Measurements from ENCODE around the gene DTHD1.
A peak's percentile ranks its signal among the peaks of the same experiment; 100 is the strongest.

DTHD1 gene

DNA sequence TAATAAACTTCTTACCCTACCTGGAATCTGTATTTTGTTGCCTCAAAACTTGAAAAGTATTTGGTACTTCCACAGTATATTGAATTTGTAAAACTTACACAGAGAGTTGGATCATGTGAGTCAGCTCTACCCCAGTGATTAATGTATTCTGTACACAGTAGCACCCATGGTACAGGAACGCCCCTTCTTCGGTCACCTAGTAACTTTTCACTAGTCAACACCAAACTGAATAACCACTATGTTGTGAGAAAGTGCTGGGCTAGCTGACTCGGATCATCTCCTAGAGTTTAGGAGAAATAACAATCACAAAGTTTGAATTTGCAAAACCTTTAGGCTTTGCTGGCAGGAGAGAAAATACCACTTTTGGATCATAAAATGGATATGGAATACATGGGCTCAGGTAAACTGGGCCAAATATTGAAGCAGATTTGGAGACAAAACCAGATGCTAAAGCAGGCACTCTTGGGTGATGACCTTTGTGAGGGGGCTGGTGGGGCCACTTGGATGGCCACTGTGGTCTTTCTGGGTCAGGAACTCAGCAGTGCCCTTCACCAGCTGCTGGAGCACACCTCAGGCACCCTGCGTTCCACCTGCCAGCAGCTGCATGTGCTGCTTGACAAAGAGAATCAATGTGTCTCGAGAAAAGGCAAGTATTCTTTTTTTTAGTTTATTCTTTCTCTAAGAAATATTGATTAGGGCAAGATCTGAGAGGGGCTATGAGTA is at the start of gene DTHD1:
Gene DTHD1 (plus strand): TSS at position 233 of the 723 bp plus-strand sequence. CDS start 143 bp downstream, at position 376.
- no peak for DNase-seq (ENCODE audit: low read depth in 3 of 3)

DNA sequence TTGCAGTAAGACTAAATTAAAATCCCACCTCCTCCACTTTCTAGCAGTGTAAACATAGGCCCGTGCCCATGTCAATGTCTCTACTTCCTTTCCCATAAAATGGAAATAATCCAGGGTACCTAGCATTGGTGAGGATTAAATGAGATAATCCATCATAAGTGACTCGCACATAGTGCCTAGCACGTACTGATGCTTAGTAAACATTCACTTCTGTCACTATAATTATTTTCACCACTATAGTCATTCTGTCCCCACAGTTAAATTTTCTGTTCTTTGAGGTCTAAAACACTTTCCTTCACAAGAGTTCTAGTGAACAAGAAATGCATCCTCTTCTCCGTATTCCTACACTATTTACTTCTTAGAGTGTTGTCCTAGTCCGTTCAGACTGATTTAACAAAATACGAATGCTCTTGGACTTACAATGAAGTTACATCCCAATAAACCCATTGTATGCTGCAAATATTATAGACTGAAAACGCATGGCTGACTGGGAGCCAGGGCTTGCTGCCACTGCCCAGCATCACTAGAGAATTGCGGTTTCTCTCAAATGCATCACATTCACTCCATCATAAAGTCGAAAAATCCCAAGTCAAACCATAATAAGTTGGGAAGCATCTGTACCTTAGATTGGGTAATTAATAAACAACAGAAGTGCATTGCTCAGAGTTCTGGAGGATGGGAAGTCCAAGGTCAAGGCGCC is 47.7 kb upstream of the DTHD1 start:
- no peak for DNase-seq (ENCODE audit: low read depth in 3 of 3)

DNA sequence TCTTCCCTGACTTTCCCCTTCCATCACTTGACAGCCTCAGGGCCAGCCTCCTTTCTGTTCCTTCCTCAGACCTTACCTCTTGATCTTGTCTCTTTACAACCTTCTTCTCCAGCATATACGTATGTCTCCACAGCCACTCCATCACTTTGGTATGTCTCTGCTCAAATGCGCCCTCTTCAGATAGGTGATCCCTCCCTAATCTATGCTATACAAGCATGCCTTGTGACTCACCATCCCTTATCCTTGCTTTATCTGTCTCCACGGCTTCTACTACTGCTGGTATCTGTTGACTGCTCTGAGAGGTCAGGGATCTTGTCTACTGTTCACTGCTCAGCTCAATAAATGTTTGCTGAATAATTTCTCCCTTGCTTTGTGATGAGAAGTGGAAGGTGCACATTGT is 46.1 kb upstream of the DTHD1 start:
- no peak for DNase-seq (ENCODE audit: low read depth in 3 of 3)

DNA sequence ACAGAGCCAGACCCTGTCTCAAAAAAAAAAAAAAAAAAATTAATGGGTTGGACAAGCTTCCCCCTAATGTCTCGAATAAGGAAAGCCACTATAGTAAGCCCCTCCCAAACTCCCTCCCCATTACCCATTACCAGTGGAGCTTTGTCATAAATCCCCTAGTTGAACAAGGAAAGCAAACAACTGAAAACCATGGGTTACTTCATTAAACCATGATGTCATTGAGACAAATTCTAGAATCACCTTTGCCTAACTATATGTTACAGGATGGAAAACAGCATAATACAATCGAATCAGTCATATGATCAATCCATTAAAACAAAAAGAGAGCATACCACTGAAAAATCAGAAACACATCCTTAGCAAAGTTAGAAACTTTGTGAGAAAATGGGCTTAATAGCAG is 45.3 kb upstream of the DTHD1 start:
- DNase-seq (ENCODE audit: low read depth in 3 of 3), result no peak

DNA sequence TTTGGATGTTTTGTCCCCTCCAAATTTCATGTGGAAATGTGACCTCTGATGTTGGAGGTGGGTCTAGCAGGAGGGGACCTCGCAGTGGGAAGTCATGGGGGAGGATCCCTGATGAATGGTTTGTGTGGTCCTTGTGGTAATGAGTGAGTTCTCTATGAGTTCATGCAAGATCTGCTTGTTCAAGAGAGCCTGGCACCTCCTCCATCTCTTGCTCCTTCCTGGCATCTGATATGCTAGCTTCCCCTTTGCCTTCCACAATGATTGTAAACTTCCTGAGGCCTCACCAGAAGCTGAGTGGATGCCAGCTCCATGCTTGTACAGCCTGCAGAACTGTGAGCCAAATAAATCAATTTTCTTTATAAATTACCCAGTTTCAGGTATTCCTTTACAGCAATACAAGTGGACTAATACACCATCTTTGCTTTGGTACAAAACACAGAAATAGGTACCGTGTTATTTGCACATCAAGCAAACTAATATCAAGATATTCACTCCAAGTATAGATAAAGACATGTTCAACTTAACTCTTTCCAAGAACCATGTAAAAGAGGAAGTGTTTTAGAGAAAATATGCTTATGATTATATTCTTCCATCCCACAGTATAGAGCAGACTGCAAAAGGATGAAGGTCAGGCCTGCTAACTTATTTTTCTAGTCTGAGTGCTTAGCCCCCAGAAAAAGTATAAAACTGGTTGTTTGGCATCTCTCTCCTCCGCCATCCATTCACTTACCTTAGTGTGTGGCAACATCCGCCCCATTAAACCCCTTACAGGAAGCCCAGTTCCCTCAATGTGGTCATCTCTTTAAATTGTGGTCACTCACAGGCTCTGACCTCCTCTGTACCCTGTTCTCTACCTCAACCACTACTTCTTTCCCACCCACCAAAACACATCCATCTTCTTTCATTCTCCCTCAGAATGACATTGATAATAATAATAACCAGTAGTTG is 43.8 kb upstream of the DTHD1 start:
- DNase-seq (ENCODE audit: low read depth in 3 of 3), result no peak

DNA sequence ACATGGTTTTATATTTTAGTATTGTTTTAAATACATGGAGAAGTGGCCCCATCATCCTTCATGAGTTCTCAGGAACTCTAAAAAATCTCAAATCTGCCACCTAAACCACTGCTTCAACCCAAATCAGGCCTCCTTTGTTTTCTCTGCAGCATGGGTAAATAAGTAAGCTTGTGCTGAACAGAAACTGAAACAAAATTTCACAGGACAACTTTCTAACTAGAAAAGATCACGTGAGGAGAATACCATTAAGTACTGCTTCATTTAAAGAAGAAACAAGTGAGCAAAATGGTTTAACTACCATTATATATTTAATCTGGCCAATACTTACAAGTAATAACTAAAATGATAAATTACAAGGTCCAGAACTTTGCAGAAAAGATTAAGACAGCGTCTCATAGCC is 39.6 kb upstream of the DTHD1 start:
- no peak for DNase-seq (ENCODE audit: low read depth in 3 of 3)

DNA sequence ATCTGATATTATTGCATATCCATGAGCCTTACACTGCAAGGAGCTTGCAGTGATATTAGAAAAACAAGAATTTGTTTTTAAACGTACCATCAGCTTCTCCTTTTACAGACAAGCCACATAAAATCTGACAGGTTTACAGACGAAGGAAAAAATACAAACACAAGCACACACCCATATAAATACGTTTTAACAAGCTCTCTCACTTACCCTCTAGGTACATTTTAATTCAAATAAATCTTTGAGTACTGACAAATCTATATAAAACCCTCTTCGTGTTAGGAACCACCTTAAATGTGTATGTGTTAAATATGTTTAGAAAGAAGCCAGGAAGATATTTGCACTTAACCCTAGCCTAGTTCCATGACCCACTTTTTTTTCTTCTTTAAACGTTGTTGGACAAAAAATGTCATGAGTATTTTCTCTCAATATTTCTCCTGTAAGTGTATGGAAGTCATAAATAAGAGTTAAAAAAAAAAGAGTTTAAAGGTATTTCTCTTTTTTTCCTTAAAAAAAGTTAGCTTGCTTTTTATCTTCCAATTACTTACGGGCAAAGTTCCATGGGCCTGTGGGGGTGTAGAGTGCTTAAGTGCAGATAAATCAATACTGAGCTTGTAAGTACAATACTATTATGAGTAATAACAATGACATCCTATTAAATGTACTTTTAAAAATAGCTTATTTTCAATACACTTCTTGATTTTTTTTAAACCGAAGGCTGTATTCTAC is 38.6 kb upstream of the DTHD1 start:
- no peak for DNase-seq (ENCODE audit: low read depth in 3 of 3)

DNA sequence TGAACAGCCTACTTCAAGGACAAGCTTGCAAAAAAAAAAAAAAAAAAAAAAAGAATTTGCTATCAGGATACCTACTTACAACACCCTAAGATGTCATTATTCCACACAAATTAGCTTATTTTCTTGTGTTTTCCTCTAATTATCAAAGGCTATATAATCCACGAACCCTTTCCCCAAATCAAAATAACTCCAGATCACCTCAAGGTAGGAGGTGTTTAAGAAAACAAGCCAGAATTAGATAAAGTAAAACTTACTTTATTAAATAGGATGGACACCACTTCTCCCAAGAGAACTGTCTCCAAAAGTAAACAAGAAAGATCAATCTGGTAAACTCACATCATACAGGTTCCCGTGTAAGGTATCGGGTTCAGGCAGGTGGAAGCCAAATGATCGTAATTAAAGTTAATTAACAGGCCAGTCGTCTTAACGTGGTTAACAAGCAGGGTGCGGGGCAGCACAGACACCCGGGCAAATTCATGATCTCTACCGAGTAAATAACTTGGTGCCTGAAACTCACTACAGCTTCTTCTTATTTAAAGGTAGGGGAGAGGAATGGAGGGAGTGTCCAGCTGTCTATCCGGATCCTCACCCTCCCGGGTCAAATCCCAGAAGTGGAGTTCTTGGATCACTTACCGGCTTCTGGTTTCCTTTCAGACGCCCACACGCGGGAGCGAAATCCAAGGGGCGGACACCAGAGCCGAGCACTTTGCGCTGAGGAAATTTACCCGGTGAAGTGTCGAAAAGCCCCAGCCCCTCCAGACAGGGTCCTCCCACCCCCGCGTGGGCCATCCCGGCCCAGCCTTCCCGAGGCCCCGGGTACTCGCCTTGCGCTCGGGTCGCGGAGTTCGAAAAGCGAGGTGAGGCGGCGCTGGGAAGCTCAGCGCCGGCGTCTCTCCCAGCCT is 37.8 kb upstream of the DTHD1 start:
- DNase-seq (ENCODE audit: low read depth in 3 of 3), result peak in 2 of 3 experiments; percentile 38 to 48

DNA sequence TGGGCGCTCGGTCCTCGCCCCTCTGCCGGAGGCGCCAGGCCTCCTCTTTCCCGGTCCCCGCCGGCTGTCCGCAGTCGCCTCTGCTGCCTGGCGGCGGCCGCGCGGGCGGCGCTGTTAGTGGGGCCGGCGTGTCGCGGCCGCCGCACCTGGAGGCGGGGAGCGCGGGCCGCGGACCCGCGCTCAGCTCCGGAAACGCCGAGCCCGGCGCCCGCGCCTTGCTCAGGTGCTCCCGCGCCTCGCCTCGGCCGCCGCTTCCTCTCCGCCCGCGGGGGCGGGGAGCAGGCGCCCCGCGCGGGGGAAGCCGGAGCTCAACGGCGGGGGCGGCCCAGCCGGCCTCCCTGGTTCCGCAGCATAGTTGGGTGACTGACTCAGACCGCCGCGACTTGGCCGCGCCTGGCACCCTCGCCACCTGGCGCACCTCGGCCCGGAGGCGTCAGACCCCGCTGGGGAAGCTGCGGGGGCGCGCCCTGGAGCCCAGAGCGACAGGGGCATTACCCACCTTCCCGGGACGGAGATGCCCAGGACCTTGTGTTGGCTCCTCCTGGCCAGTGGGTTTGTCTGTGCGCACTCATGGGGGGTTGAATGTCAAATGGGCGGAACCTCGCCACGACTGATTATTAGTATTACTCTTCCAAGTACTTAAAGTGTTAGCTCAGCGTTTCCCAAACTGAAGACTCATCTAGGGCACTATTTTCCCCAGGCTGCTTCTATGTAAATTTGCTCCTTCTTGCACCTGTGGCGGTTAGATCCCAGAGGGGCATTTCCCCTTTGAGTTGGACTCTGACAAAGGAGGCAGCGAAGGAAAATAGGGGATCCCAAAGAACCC is 36.9 kb upstream of the DTHD1 start, which contains the start of gene ARAP2:
Gene ARAP2 (minus strand): TSS at position 258 of the 826 bp plus-strand sequence. CDS start 15,028 bp downstream, outside the sequence.
- DNase-seq (ENCODE audit: low read depth in 3 of 3), result peak; percentile 34 to 72 (median 45)

DNA sequence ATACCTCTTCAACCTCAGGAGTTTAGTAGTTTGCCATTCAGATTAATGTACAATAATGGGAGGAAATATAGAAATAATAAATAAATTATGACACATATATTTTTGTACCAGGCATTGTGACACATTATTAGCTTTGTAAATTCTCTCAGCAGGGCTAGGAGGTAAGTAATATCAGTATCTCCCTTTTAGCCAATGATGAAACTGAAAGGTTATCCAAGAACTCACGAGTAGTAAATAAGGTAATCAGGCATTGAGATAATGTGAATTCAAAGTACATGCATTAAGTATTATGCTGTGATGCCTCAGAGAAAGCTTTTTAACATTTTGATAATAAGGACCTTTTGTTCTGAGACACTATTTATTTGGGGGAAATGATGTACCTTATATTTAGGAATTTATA is 31.8 kb upstream of the DTHD1 start:
- no peak for DNase-seq (ENCODE audit: low read depth in 3 of 3)

DNA sequence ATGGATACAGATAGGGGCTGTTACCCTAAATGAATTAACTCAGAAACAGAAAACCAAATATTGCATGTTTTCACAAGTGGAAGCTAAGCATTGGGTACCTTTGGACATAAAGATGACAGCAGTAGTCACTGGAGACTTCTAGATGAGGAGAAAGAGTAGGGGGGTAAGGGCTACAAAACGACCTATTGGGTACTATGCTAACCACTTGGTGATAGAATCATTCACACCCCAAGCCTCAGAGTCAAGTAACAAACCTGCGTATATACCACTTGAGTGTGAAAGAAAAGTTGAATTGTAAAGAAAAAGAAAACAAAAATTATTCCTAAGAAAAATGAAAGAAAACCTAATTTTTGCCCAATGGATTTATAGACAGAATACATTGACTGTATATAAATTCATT is 29.4 kb upstream of the DTHD1 start:
- no peak for DNase-seq (ENCODE audit: low read depth in 3 of 3)

DNA sequence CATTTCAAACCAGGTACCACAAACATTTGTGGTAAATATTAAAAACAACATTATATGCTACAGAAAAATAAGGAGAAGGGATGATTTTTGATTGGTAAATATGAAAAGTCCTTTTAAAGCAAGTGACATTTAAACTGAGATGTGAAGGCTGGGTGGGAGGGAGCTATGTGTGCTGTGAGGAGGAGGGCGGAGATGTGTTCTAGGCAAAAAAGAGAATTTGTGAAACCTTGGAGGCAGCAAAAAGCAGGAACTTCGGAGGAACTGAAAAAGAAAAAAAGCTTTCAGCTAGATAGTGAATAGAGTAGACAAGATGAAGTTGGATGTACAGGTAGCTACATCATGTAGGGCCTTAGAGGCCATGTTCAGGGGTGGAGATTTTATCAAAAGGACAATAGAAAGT is 27.0 kb upstream of the DTHD1 start:
- no peak for DNase-seq (ENCODE audit: low read depth in 3 of 3)

DNA sequence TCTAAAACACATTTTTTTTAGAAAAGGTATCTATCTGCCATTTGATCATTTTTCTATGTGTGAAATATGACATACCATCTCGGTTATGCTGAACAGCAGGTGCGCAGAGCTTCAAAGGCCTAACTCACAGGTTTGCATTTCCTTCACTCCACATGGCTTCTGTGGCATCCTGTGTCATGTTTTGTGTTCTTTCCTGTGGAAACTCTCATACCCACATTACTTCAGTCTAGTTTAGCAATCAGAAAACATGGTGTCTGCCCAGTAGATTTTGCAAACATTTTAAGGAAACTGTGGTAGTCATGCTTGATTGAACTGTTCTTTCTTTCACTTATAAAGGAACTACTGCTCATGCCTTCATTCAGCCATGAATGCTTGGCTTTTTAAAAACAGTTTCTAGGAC is 25.8 kb upstream of the DTHD1 start:
- peak in 1 of 3 experiments; percentile 22 for DNase-seq (ENCODE audit: low read depth in 3 of 3)

DNA sequence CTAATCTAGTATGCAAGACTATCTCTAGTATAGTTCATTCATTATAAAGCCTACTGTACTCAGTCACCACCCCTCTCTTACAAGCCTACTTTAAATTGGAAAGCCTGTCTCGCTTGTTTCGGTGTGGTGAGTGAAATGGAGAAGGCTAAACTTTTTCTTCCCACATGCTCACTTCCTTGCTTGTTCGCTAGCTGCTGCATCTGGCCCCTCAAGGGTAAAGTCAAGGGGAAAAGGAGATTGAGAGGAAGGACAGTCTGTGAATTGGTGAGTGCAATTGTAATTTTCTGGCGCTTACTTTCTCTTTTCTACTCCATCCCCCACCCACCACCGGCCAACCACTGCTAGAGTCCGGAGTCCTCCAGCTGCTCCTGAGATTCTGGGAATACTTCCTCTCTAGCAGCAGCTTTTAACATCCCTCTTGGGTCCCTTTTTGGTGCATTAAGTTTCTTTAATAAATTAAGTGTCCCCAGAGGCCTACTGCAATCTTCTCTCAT is 25.0 kb upstream of the DTHD1 start:
- no peak for DNase-seq (ENCODE audit: low read depth in 3 of 3)

DNA sequence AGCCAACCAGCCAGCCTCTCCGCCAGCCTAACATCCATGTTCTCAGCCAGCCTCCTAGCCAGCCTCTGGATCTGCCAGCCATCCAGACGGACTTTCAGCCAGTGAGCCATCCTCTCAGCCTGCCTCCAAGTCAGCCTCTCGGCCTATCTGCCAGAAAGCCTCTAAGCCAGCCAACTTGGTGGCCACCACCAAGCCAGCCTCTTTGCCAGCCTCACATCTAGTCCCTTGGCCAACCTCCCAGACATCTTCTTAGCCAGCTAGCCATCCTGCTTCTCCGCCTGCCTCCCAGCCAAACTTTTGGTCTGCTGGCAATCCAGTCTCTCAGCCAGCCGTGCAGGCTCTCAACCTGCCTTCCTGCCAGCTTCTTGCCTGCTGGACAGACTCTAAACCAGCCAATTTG is 20.7 kb upstream of the DTHD1 start:
- no peak for DNase-seq (ENCODE audit: low read depth in 3 of 3)

DNA sequence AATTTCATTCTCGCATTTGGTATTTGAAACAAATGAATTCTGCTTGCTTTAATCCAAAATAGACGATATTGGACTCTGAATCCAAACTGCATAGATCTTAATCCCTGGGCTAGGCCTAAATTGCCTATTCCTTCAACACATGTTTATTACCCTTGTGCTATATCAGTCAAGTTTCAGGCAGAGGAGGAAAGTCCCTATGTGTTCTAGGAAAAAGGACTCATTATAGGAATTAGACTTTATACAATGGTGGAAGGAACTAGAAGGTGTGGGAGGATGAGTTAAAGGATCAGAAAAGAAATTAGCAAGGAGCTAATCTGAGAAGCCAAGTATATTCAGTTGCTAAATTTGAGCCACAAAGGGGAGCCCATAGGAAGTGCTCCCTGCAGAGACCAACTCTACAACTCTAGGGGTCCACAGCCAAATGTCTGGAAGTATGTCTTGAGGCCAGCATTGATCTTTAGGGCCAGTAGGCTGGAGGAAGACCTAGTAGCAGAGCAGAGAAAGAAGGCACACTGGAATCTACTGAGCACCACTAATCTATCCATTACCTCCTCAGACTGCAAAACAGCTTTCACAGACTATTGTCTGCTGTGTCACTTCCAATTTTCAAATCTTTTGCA is 17.1 kb upstream of the DTHD1 start:
- DNase-seq (ENCODE audit: low read depth in 3 of 3), result no peak

DNA sequence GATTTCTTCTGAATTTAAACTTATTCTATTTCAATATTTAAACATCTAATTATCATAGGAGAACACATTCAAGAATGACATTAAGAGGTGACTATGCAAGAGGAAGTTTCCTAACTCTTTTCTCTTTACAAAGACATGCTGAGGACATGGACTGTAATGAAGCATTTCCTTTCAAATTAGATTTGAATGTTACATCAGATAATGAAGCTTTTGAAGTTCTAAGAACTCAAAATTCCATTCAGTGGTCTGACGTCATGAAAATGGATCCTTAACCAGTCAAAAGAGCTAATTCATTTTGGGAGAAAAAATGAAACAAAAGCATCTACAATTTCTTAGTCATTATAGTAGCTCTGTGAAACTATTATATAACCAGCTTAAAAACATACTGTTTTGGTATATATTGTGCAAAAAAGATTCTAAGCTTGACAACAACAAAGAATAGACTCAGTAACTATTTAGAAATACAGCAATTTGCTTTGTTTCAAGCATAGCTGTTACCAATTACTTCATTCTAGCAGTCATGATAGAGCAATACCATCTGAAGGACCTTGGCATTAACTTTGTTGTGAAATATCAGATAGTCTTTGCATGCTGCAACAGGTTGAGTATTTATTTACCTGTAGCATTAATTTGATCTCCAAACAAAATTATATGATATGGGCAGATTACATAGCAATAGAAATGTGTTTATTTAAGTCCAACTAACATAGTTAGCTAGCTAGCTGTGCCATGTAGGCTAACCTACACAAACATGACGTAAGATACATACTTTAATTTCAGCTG is 13.7 kb upstream of the DTHD1 start:
- no peak for DNase-seq (ENCODE audit: low read depth in 3 of 3)

DNA sequence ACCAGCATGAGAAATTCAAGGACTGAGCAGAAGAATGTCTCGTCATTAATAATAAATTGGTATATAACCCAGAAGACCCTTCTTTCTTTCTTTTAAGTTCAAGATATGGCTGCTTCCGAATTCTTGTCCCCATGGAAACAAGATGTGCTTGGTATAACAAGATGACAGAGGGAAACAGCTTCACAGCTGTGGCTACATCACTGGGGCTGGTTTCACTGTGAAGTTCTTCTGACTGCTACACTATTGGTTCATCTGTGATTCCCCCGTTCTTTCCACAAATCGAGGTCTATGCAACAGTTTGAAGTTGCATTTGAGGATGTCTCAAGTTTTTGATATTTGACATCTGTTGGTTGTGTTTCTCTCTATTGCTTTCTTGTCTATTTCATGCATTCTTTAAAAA is 12.3 kb upstream of the DTHD1 start:
- no peak for DNase-seq (ENCODE audit: low read depth in 3 of 3)
